Measurements from ENCODE around the gene RETREG1.
"Not testable (repeated sequence)": the region's sequence is repeated elsewhere in the genome, so short reads cannot be mapped to it uniquely, and the experiment has no call there.

The RETREG1 gene

DNA sequence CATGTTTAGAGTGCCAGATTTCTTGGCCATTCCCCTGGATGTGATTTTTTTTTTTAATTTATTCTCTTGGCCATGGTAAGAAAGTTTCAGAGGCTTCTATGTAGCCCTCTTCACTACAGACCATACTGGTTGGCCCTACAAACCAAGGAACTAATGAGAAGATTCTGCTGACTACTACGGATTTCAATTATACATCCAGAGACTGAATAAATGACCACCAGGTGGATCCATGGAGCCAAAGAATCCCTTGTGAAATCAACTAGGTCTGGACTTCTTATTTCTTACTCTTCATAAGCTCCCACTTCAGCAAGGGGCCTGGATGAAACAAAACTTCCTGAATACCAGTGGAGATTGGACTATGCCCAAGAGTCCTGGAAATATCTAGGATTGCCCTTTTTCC is 178.8 kb downstream of the RETREG1 start:
- FAIRE-seq: no peak

DNA sequence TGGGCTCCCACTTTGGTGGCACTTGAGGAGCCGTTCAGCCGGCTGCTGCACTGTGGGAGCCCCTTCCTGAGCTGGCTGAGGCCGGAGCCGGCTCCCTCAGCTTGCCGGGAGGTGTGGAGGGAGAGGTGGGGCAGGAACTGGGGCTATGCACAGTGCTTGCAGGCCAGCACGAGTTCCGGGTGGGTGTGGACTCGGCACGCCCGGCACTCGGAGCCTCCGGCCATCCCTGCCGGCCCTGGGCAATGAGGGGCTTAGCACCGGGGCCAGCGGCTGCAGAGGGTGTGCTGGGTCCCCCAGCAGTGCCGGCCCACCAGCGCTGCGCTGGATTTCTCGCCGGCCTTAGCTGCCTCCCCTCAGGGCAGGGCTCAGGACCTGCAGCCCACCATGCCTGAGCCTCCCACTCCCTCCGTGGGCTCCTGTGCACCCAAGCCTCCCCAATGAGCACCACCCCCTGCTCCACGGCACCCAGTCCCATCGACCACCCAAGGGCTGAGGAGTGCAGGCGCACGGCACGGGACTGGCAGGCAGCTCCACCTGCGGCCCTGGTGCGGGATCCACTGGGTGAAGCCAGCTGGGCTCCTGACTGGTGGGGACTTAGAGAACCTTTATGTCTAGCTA is 180.6 kb downstream of the RETREG1 start:
- FAIRE-seq: not testable (repeated sequence)

DNA sequence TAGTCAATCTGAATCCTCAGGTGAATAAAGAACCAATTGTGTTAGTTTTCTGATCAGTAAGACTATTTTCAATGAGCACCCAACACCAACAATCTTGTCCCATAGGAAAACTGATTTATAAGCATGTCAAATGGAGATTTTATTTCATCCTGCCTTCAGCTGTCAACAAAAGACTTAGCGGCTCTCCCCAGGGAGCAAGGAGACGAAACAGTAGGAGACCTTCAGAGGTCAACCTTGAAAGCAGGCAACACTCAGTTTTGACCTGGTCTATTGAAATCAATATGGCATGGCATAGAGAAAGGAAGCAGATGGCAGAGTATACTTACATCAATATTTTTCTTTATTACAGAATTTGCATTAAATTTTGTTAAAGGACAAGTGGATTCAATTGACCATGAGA is 185.3 kb downstream of the RETREG1 start:
- FAIRE-seq: no peak

DNA sequence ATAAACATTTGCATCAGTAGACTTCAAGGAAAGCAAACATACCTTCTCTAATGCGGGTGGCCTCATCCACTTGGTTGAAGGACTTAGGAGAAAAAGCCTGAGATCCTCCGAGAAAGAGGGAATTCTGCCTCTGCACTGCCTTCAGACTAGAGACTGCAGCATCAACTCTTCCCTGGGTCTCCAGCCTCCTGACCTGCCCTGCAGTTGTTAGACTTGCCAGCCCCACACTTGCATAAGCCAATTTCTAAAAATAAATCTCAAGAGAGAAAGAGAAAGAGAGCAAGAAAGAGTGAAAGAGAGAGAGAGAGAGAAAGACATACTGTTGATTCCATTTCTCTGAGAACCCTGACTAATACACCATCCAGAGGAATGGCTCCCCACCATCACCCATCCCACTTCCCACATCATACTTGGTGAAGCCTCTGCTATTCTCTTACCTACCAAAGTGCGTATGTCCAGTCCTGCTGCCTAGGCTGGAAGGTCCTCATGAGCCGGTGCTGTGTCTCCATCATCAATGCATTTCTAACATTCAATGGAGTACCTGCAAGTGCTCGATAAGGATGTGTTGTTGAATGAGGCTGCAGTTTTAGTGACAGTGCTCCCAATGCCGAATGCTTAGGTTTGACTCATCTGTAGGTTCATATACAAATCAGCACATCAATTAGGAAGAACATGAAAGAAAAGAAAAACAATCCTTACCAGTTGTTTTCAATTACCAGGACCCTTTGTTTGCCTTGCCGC is 186.3 kb downstream of the RETREG1 start:
- no peak for FAIRE-seq

DNA sequence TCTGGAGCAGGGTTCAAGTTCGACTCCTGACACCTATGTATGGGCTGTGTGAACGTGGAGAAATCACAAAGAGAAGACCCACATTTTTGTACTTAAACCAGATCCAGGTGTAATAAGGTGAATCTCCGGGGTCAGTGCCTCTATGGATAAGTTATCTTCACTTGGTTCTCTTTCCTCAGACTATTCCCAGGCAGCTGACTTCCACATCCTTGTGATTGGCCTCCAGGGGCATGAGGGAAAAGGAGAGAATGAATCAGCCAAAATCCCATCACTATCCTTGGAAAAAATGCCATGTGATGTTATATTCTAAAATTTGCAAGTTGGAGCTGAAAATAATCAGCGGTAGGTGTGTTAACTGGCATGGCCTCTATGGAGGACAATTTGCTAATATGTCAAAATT is 188.4 kb downstream of the RETREG1 start:
- no peak for FAIRE-seq

DNA sequence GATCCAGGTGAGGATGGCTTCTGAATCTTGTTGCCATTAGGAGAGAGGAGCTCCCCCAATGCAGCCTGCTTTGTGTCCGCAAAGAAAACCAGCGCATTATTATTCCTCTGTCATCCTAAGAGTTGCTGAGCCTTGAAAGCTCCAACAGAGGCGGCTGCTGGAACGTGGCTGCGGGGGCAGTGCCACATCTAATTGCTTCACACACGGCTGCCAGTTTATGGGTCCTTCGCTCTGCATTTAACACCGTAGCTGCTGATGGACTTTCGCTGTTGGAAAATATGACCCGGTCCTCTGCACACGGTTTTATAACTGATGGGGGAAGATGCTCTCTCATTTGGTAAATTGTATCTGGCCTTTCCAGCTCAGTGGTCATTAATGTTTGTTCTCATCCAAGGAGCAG is 189.2 kb downstream of the RETREG1 start:
- no peak for FAIRE-seq

All from TTC549 (cell line).